DND-41 (cell line): ENCODE measurements around the gene P2RY4.

ENCODE experiments used
- ATAC-seq: fragments of 200-7000 bp; cut with Tn5 transposase; 3 replicates; pipeline ENCODE4 v1.9.1; 2021; ENCODE audit warnings: low read depth; ENCODE audit not compliant: insufficient read depth
- DNase-seq: peaks from one replicate; pipeline ENCODE4 v3.0.0-alpha.2; 2020
- H2AFZ ChIP-seq: 2 replicates; pipeline ENCODE4 v1.6.0; 2012; ENCODE audit warnings: low read depth, low read length
- H3K27ac ChIP-seq: 2 replicates; pipeline ENCODE4 v1.5.1; 2012; ENCODE audit warnings: low read length, inconsistent platforms
- H3K27me3 ChIP-seq: fragments of 200-600 bp; sonication (generic); 2 replicates; pipeline ENCODE4 v1.6.0; 2012; ENCODE audit warnings: low read length, mild to moderate bottlenecking, inconsistent platforms; ENCODE audit not compliant: insufficient read depth, poor library complexity
- H3K36me3 ChIP-seq: 2 replicates; pipeline ENCODE4 v1.5.1; 2012; ENCODE audit warnings: low read length, inconsistent platforms; ENCODE audit not compliant: insufficient read depth
- H3K4me1 ChIP-seq: 2 replicates; pipeline ENCODE4 v1.5.1; 2012; ENCODE audit warnings: mild to moderate bottlenecking, low read length; ENCODE audit not compliant: insufficient read depth
- H3K4me2 ChIP-seq: 2 replicates; pipeline ENCODE4 v1.6.0; 2012; ENCODE audit warnings: mild to moderate bottlenecking, moderate library complexity, low read length, inconsistent platforms; ENCODE audit not compliant: insufficient read depth
- H3K4me3 ChIP-seq, 2 experiments: fragments of 200-600 bp in 1 of 2; shearing (Covaris generic) in 1 of 2; 2 replicates each; pipeline ENCODE4 v1.5.1; 2012 to 2016; ENCODE audit warnings: inconsistent platforms in 2 of 2, low read length in 2 of 2, mild to moderate bottlenecking in 2 of 2, low read depth in 1 of 2, moderate library complexity in 1 of 2
- H3K79me2 ChIP-seq: 2 replicates; pipeline ENCODE4 v1.6.0; 2012; ENCODE audit warnings: low read length, inconsistent platforms; ENCODE audit not compliant: insufficient read depth
- H3K9ac ChIP-seq: 2 replicates; pipeline ENCODE4 v1.6.0; 2012; ENCODE audit warnings: low read depth, mild to moderate bottlenecking, inconsistent platforms, low read length, moderate library complexity
- H3K9me3 ChIP-seq: 2 replicates; pipeline ENCODE4 v1.5.1; 2012; ENCODE audit warnings: low read length, moderate library complexity, mild to moderate bottlenecking, inconsistent platforms; ENCODE audit not compliant: insufficient read depth, severe bottlenecking
- H4K20me1 ChIP-seq: 2 replicates; pipeline ENCODE4 v1.6.0; 2012; ENCODE audit warnings: low read length; ENCODE audit not compliant: insufficient read depth
- EZH2 ChIP-seq: IDR thresholded peaks from 3 replicates; pipeline ENCODE4 v1.6.1; 2012; ENCODE audit warnings: borderline replicate concordance, low read depth, mild to moderate bottlenecking, moderate library complexity, low read length, inconsistent platforms; ENCODE audit not compliant: severe bottlenecking
- TF ChIP-seq, protein P1 (sequence below): IDR thresholded peaks from 2 replicates; pipeline ENCODE4 v1.5.1; 2012; ENCODE audit warnings: borderline replicate concordance, low read length, moderate library complexity, mild to moderate bottlenecking; ENCODE audit not compliant: poor library complexity, severe bottlenecking; ENCODE audit errors: extremely low read depth

Gene P2RY4

DNA sequence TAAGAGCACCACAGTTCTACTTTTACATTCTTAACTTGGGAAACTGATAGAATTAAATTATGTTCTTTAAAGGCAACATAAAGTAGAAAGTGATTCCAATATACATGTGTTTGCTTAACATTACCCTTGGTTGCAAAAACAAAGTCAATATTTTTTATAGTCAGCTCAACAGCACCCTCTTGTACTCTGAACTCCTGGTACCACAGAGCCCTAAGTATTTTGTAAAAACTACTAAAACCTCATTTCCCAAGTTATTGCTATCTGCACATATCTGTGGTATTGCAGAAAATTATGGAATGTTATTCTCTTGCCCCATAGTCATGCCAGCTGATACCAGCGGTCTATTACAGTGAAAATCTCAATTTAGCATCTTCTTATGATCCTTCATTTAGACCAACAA, 32.8 kb upstream of the P2RY4 start:
- no peak for ATAC-seq
- Histone ChIP-seq H3K4me1 (peaks cover 36% of the 10 kb centered on the region), H3K9me3 (no peaks in the 10 kb centered on the region), H3K9ac (no peak overlapping the region), H3K4me3 (0 out of 4 replicates have a peak overlapping the region, but pooled peaks of 1 of the 2 experiments have one; percentile 20), H4K20me1 (no peaks in the 10 kb centered on the region), H3K27ac (no peak overlapping the region), H2AFZ (no peak overlapping the region), H3K79me2 (peaks cover 67% of the 10 kb centered on the region), H3K4me2 (peak overlapping the region; percentile 93; the same call in 1 of the 2 replicates), H3K27me3 (no peaks in the 10 kb centered on the region), H3K36me3 (peaks cover 43% of the 10 kb centered on the region)
- DNase-seq, result no peak
- TF ChIP-seq, protein P1, sequence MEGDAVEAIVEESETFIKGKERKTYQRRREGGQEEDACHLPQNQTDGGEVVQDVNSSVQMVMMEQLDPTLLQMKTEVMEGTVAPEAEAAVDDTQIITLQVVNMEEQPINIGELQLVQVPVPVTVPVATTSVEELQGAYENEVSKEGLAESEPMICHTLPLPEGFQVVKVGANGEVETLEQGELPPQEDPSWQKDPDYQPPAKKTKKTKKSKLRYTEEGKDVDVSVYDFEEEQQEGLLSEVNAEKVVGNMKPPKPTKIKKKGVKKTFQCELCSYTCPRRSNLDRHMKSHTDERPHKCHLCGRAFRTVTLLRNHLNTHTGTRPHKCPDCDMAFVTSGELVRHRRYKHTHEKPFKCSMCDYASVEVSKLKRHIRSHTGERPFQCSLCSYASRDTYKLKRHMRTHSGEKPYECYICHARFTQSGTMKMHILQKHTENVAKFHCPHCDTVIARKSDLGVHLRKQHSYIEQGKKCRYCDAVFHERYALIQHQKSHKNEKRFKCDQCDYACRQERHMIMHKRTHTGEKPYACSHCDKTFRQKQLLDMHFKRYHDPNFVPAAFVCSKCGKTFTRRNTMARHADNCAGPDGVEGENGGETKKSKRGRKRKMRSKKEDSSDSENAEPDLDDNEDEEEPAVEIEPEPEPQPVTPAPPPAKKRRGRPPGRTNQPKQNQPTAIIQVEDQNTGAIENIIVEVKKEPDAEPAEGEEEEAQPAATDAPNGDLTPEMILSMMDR, result no peak
- no peak for TF ChIP-seq EZH2

DNA sequence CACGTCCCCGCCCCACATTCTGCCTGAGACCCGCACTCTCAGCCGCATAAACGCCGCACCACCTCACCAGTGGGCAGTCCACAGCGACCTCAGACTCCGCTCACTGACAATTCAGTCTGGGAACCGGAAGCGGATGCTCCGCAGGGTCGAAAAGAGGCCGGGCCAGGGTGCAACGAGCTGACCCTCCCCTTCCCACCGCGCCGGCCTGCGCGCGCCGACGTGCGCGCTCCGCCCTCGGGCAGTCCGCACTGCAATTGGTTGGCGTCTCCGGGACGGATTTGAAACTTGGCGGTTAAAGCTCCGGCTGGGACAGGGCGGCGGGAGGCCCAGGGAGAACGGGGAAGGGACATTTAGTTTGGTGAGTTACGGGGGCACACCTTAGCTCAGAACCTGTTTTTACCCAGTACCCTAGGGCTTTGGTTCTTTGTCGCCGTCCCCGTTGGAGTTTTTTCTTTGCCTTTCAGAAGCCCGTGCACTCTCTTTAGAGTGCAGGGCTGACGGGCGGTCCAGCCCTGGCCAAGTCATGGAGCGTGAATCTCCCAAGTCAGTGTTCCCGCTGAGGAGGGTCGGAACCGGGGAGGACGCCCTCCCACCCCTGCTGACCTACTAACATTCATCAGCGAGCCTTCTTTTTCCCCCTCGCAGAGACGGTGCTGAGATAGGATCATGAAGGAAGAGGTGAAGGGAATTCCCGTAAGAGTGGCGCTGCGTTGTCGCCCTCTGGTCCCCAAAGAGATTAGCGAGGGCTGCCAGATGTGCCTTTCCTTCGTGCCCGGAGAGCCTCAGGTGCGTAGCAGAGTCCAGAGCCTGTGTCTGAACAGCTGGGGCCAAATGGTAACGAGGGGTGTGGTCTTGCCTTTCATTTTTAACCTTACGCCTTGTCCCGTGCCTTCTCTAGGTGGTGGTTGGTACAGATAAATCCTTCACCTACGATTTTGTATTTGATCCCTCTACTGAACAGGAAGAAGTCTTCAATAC, 30.1 kb upstream of the P2RY4 start, which contains the start of the genes KIF4A and PDZD11:
KIF4A (plus strand) TSS at position 312 of the 978 bp plus-strand sequence; CDS start at position 667, 355 bp downstream.
PDZD11 (minus strand) TSS at position 135 of the 978 bp plus-strand sequence. CDS start 586 bp downstream, outside the sequence.
- H3K4me2 ChIP-seq, result peak within 1 kb of the TSS; percentile 93
- DNase-seq (peak; percentile 86), ATAC-seq (peak; percentile 98)
- H3K4me3 ChIP-seq, result peak within 1 kb of the TSS; percentile 75 to 98
- H3K36me3 ChIP-seq, result peaks cover 39% of the 10 kb centered on the region
- no peaks in the 10 kb centered on the region for H3K9me3 ChIP-seq
- TF ChIP-seq, protein P1, result no peak
- TF ChIP-seq EZH2, result no peak
- peaks cover 57% of the 10 kb centered on the region for H3K79me2 ChIP-seq
- H3K4me1 ChIP-seq, result peaks cover 36% of the 10 kb centered on the region
- H4K20me1 ChIP-seq, result no peaks in the 10 kb centered on the region
- peak within 1 kb of the TSS; percentile 91 for H3K27ac ChIP-seq
- no peaks in the 10 kb centered on the region for H3K27me3 ChIP-seq
- peak within 1 kb of the TSS; percentile 95 for H2AFZ ChIP-seq
- peak within 1 kb of the TSS; percentile 78 for H3K9ac ChIP-seq

DNA sequence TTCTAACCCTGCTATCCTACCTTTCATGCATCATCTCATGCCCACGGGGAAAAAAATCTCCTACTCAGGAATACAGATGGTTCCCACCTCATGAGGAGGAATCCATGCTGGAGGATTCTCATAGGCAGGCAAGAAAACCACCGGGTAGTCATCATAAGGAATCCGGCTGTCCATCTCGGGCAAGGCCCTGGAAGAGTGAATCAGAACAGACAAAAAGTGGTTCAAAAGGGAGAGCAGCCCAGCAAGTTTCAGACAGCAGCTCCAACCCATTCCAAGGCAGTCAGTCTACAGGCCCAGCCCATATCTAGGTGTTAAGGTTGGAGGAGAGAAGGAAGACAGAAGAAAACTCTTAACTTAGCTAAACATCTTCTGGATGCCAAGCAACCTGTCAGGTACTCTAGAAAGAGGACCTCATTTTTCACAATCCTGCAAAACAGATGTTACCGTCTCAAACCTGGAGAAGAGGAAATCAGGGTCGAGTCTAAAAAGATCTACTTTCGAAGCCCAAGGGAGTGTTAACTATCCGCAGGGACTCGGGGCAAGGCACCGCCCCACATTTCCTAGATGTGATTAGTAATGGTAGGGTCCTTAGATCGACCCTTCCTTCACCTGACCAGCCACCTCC, 29.3 kb upstream of the P2RY4 start:
- peak overlapping the region; percentile 95 for H2AFZ ChIP-seq
- H3K4me3 ChIP-seq, result peak overlapping the region; percentile 75 to 98; a peak in 3 of 4 replicates
- peaks cover 32% of the 10 kb centered on the region for H3K36me3 ChIP-seq
- H3K27ac ChIP-seq, result peak overlapping the region; percentile 91
- TF ChIP-seq, protein P1, result no peak
- TF ChIP-seq EZH2, result no peak
- H3K9ac ChIP-seq, result peak overlapping the region; percentile 78
- ATAC-seq (no peak), DNase-seq (no peak)
- no peaks in the 10 kb centered on the region for H3K27me3 ChIP-seq
- no peaks in the 10 kb centered on the region for H3K9me3 ChIP-seq
- H4K20me1 ChIP-seq, result no peaks in the 10 kb centered on the region
- H3K4me2 ChIP-seq, result peak overlapping the region; percentile 93
- H3K4me1 ChIP-seq, result peaks cover 36% of the 10 kb centered on the region
- peaks cover 51% of the 10 kb centered on the region for H3K79me2 ChIP-seq
